HCT116 (cell line): Measurements from ENCODE around the gene PRR15L. TPM values are rescaled to one million over a fixed set of nuclear protein-coding genes. Genes with fewer than 3 reads are reported as not detected.
"Not testable (repeated sequence)": the region's sequence is repeated elsewhere in the genome, so short reads cannot be mapped to it uniquely, and the experiment has no call there.

Experiments used
- ATAC-seq: fragments of 200-7000 bp; cut with Tn5 transposase; 2 replicates; pipeline ENCODE4 v1.9.1; 2020; ENCODE audit warnings: mild to moderate bottlenecking, moderate library complexity
- BruUV-seq: library from RNA; stranded (reverse); fragments of 400-500 nt; replicated peaks from 2 replicates; lab custom pipeline; 2021; lab: Mats Ljungman, UMichigan
- CTCF ChIA-PET: fragments of 300-600 bp; sonication (Branson Sonifier 250); formaldehyde crosslinking; loops from one replicate; lab custom pipeline; 2021; ENCODE audit warnings: antibody characterized with exemption; lab: Charles Lee
- POLR2A ChIA-PET: fragments of 300-600, 350-600 bp; sonication (Branson Sonifier 250); formaldehyde crosslinking; loops from one replicate; lab custom pipeline; 2021; ENCODE audit warnings: antibody characterized with exemption; lab: Charles Lee
- RAD21 ChIA-PET, 2 experiments: fragments of 300-600 bp; sonication (Branson Sonifier 250); formaldehyde crosslinking; loops; one replicate each; lab custom pipeline; 2023; ENCODE audit warnings: low total read pairs in 2 of 2; ENCODE audit not compliant: uncharacterized antibody in 2 of 2, unreplicated experiment in 2 of 2, low non-redundant PET in 1 of 2; lab: Charles Lee
- DNase-seq: peaks from one replicate; pipeline ENCODE4 v3.0.0-alpha.2; 2010; ENCODE audit warnings: low read depth, low spot score
- H2AFZ ChIP-seq: fragments of 200-600 bp; shearing (Covaris generic), sonication (generic); 2 replicates; pipeline ENCODE4 v1.6.1; 2017; ENCODE audit warnings: low read depth, mixed run types, mixed read lengths, antibody characterized with exemption, low read length; ENCODE audit not compliant: poor library complexity, severe bottlenecking
- H3K27ac ChIP-seq: 2 replicates; pipeline ENCODE4 v1.5.1; 2012; ENCODE audit warnings: low read depth, low read length
- H3K27me3 ChIP-seq: fragments of 200-600 bp; sonication (generic); 2 replicates; pipeline ENCODE4 v1.6.1; 2016; ENCODE audit warnings: mixed run types, low read length, mixed read lengths; ENCODE audit not compliant: insufficient read depth
- H3K36me3 ChIP-seq, 2 experiments: fragments of 200-500 bp in 1 of 2; fragments of 200-600 bp in 1 of 2; sonication (Bioruptor generic) in 1 of 2; sonication (generic) in 1 of 2; 2 replicates each; pipeline versions ENCODE4 v1.5.1 to v1.6.1; 2014 to 2016; ENCODE audit warnings: low read length in 2 of 2, inconsistent platforms in 1 of 2, mixed read lengths in 1 of 2, mixed run types in 1 of 2; ENCODE audit not compliant: insufficient read depth in 2 of 2, control insufficient read depth in 1 of 2
- H3K4me1 ChIP-seq, 2 experiments: fragments of 200-600 bp in 1 of 2; sonication (generic) in 1 of 2; 2 replicates each; pipeline versions ENCODE4 v1.5.1 to v1.6.1; 2012 to 2017; ENCODE audit warnings: low read length in 2 of 2, inconsistent platforms in 1 of 2, mild to moderate bottlenecking in 1 of 2, mixed read lengths in 1 of 2, mixed run types in 1 of 2, moderate library complexity in 1 of 2; ENCODE audit not compliant: insufficient read depth in 2 of 2, control insufficient read depth in 1 of 2
- H3K4me2 ChIP-seq: fragments of 200-600 bp; sonication (generic); 2 replicates; pipeline ENCODE4 v1.6.1; 2017; ENCODE audit warnings: mixed run types, low read length, mixed read lengths
- H3K4me3 ChIP-seq, 2 experiments: fragments of 200-600 bp in 1 of 2; sonication (generic) in 1 of 2; replicated peaks in 1 of 2; 2 replicates each; pipeline ENCODE4 v1.5.1; 2011 to 2016; ENCODE audit warnings: low read length in 2 of 2, control low read depth in 1 of 2, low read depth in 1 of 2, mild to moderate bottlenecking in 1 of 2, mixed read lengths in 1 of 2, mixed run types in 1 of 2
- H3K79me2 ChIP-seq: fragments of 200-600 bp; sonication (generic); 2 replicates; pipeline ENCODE4 v1.6.1; 2017; ENCODE audit warnings: mild to moderate bottlenecking, mixed run types, low read length, moderate library complexity, mixed read lengths; ENCODE audit not compliant: insufficient read depth
- H3K9ac ChIP-seq: fragments of 200-600 bp; sonication (generic); 2 replicates; pipeline ENCODE4 v1.6.1; 2016; ENCODE audit warnings: low read length, mixed read lengths
- H3K9me2 ChIP-seq: fragments of 200-600 bp; sonication (generic), shearing (Covaris generic); 2 replicates; pipeline ENCODE4 v1.6.1; 2017; ENCODE audit warnings: mixed run types, mild to moderate bottlenecking, moderate library complexity; ENCODE audit not compliant: insufficient read depth
- H3K9me3 ChIP-seq, 2 experiments: fragments of 200-500 bp in 1 of 2; fragments of 200-600 bp in 1 of 2; sonication (Bioruptor generic) in 1 of 2; sonication (generic) in 1 of 2; 2 replicates each; pipeline ENCODE4 v1.6.1; 2014 to 2017; ENCODE audit warnings: low read length in 2 of 2, mixed read lengths in 2 of 2, inconsistent platforms in 1 of 2, low read depth in 1 of 2, mild to moderate bottlenecking in 1 of 2, mixed run types in 1 of 2, moderate library complexity in 1 of 2; ENCODE audit not compliant: control insufficient read depth in 1 of 2, insufficient read depth in 1 of 2
- H4K20me1 ChIP-seq: fragments of 200-600 bp; sonication (generic), shearing (Covaris generic); 2 replicates; pipeline ENCODE4 v1.6.1; 2017; ENCODE audit warnings: mixed run types, mild to moderate bottlenecking, moderate library complexity; ENCODE audit not compliant: insufficient read depth
- SIN3A ChIP-seq: IDR thresholded peaks from 2 replicates; pipeline ENCODE4 v1.6.1; 2012; ENCODE audit warnings: low read depth
- ZFX ChIP-seq: fragments of 450-650 bp; IDR thresholded peaks from 2 replicates; pipeline ENCODE4 v1.6.1; 2017
- intact Hi-C: fragments of 100-400 bp; cut with micrococcal nuclease; formaldehyde crosslinking; loops from 2 replicates; pipeline ENCODE4 v1.10.0; 2022
- total RNA-seq: library from RNA; stranded (reverse); gene quantifications from one replicate; pipeline ENCODE4 v1.2.1, GENCODE V29; 2021; ENCODE audit not compliant: unreplicated experiment
- TF ChIP-seq, protein P1 (sequence below): IDR thresholded peaks from 2 replicates; pipeline ENCODE4 v1.6.1; 2011; ENCODE audit warnings: mild to moderate bottlenecking, low read length, moderate library complexity; ENCODE audit not compliant: insufficient replicate concordance; ENCODE audit errors: extremely low read depth
- TF ChIP-seq, protein P2 (sequence below): IDR thresholded peaks from 2 replicates; pipeline ENCODE4 v1.6.1; 2012

The PRR15L gene
- total RNA-seq, 1 experiment from 2014 or later, result 0.34 TPM

DNA sequence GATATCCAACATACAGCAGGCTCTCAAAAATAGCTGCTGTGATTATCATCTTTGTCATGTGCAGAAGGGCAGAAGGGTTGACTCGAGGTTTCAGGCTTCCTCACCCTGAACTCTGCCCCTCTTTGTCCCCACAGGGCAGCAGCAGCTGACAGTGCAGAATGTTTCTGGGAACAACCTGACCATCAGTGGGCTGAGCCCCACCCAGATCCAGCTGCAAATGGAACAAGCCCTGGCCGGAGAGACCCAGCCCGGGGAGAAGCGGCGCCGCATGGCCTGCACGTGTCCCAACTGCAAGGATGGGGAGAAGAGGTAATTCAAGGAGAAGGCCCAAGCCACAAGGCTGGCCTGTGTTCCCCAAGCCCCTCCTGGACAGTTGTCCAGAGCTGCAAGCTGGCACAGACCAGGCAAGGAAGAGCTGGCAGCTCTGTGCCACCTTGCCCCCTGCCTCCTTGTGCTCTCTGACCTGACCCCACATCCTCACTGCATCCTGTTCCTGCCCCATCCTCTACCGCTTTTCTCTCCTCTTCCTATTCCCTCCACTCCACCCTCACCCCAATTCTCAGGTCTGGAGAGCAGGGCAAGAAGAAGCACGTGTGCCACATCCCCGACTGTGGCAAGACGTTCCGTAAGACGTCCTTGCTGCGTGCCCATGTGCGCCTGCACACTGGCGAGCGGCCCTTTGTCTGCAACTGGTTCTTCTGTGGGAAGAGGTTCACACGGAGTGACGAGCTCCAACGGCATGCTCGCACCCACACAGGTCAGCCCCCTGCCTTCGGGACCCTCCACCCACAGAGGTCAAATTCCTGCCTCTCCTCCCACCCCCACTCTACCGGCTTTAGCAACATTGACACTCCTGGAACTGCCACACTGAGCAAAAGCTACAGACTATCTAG lies 32.7 kb downstream of the PRR15L start (continued):
- TF ChIP-seq, protein P1, sequence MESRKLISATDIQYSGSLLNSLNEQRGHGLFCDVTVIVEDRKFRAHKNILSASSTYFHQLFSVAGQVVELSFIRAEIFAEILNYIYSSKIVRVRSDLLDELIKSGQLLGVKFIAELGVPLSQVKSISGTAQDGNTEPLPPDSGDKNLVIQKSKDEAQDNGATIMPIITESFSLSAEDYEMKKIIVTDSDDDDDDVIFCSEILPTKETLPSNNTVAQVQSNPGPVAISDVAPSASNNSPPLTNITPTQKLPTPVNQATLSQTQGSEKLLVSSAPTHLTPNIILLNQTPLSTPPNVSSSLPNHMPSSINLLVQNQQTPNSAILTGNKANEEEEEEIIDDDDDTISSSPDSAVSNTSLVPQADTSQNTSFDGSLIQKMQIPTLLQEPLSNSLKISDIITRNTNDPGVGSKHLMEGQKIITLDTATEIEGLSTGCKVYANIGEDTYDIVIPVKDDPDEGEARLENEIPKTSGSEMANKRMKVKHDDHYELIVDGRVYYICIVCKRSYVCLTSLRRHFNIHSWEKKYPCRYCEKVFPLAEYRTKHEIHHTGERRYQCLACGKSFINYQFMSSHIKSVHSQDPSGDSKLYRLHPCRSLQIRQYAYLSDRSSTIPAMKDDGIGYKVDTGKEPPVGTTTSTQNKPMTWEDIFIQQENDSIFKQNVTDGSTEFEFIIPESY, result no peak
- TF ChIP-seq, protein P2, sequence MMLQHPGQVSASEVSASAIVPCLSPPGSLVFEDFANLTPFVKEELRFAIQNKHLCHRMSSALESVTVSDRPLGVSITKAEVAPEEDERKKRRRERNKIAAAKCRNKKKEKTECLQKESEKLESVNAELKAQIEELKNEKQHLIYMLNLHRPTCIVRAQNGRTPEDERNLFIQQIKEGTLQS, result no peak
- TF ChIP-seq SIN3A (no peak), ZFX (no peak)

DNA sequence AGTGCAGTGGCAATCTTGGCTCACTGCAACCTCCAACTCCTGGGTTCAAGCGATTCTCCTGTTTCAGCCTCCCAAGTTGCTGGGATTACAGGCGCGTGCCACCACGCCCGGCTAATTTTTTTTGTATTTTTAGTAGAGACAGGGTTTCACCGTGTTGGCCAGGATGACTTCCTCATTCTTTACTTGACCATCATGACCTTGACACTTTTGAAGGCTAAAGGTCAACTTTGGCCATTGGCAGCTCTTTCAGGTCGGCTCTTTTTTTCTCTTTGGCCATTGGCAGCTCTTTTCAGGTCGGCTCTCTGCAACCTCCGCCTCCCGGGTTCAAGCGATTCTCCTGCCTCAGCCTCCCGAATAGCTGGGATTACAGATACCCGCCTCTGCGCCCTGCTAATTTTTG lies 37.8 kb downstream of the PRR15L start:
- DNase-seq, intact Hi-C loops, RAD21 ChIA-PET, H3K27me3 ChIP-seq, H3K79me2 ChIP-seq, H3K4me3 ChIP-seq, H3K27ac ChIP-seq, H3K9me3 ChIP-seq, H2AFZ ChIP-seq, H3K36me3 ChIP-seq, POLR2A ChIA-PET, BruUV-seq, H3K9ac ChIP-seq, H3K4me2 ChIP-seq, CTCF ChIA-PET, H4K20me1 ChIP-seq, H3K9me2 ChIP-seq, H3K4me1 ChIP-seq, ATAC-seq: not testable (repeated sequence)
